Measurements from ENCODE around the gene SCYL2. TPM values are rescaled to one million over a fixed set of nuclear protein-coding genes. Genes with fewer than 3 reads are reported as not detected.
"Not testable (repeated sequence)": the region's sequence is repeated elsewhere in the genome, so short reads cannot be mapped to it uniquely, and the experiment has no call there.

The SCYL2 gene
- polyA plus RNA-seq, 1 donor (not counting 4 experiments of a cell fraction or from before 2014, with no cell fraction given): 31.5 TPM

DNA sequence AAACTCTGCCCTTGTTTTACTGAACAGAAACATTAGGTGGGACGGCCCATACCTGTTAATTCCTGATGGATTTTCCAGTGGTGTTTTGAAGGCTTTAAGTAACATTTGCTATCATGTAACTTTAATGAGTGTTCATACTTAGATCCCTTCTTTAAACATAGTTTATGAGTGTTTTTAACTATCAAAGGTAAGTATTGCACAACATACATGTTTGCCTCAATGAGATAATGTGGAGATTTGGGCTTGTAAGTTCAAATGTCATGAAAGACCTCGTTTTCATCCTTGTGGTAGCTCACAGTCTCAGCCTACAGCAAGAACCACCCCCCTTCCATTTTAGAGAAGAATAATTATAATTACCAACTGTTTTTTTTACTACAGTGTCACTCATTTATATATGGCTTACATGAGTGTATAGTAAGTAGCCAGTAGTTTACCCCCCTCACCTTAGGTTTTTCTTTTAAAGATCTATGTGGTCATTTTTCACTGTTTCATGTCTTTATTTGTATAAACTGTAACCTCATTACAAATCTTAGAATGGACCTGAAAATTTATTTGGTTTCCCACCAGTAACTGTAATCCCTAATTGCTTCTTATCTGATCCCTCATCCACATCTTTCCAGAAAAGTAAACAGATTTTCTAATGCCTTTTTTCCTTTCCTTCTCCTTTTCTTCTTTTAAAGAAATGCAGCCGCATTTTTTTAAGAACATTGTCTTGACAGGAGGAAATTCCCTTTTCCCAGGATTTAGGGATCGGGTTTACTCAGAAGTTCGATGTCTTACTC, 47.5 kb upstream of the SCYL2 start:
- Histone ChIP-seq H3K9me3 (ENCODE audit: control insufficient read depth, low read depth, low read length) (no peaks in the 10 kb centered on the region), H3K9me1 (ENCODE audit: control insufficient read depth, extremely low read depth, insufficient read depth, low read length) (no peaks in the 10 kb centered on the region), H3K4me3 (ENCODE audit: control insufficient read depth in 2 of 3, extremely low read depth in 1 of 3, insufficient read depth in 2 of 3, low read depth in 1 of 3, low read length in 3 of 3) (no peak overlapping the region), H3K9ac (ENCODE audit: control insufficient read depth, extremely low read depth, insufficient read depth, low read length) (no peak overlapping the region), H2AFZ (ENCODE audit: control insufficient read depth, low read length) (no peak overlapping the region), H4K20me1 (ENCODE audit: control insufficient read depth, extremely low read depth, insufficient read depth, low read length) (no peaks in the 10 kb centered on the region), H3K79me2 (ENCODE audit: control insufficient read depth, insufficient read depth, low read length) (no peaks in the 10 kb centered on the region), H3K27me3 (ENCODE audit: control insufficient read depth, extremely low read depth, insufficient read depth, low read length) (no peaks in the 10 kb centered on the region), H3K27ac (ENCODE audit: control insufficient read depth, insufficient read depth, low read length) (no peak overlapping the region), H3K36me3 (ENCODE audit: control insufficient read depth in 2 of 2, extremely low read depth in 1 of 2, insufficient read depth in 2 of 2, low read length in 2 of 2) (peaks cover 5% of the 10 kb centered on the region in 2 experiments), H3K4me1 (ENCODE audit: control insufficient read depth, extremely low read depth, insufficient read depth, low read length) (no peaks in the 10 kb centered on the region), H3K4me2 (ENCODE audit: control insufficient read depth, extremely low read depth, insufficient read depth, low read depth, low read length) (no peak overlapping the region)
- dilution Hi-C loops (cut with MboI; ENCODE audit: extremely low pct_ligation_motif_present, low sequenced_read_pairs): no loop called here
- no peak for FAIRE-seq
- no peak for DNase-seq (ENCODE audit: low read depth, low spot score)
- no peak for TF ChIP-seq EZH2 (IDR thresholded peaks at IDR 0.05; ENCODE audit: low read length)
- TF ChIP-seq, protein P1, sequence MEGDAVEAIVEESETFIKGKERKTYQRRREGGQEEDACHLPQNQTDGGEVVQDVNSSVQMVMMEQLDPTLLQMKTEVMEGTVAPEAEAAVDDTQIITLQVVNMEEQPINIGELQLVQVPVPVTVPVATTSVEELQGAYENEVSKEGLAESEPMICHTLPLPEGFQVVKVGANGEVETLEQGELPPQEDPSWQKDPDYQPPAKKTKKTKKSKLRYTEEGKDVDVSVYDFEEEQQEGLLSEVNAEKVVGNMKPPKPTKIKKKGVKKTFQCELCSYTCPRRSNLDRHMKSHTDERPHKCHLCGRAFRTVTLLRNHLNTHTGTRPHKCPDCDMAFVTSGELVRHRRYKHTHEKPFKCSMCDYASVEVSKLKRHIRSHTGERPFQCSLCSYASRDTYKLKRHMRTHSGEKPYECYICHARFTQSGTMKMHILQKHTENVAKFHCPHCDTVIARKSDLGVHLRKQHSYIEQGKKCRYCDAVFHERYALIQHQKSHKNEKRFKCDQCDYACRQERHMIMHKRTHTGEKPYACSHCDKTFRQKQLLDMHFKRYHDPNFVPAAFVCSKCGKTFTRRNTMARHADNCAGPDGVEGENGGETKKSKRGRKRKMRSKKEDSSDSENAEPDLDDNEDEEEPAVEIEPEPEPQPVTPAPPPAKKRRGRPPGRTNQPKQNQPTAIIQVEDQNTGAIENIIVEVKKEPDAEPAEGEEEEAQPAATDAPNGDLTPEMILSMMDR (optimal IDR thresholded peaks at IDR 0.05 in 1 of 3, IDR thresholded peaks at IDR 0.05 in 1 of 3, conservative IDR thresholded peaks at IDR 0.05 in 1 of 3; ENCODE audit: extremely low read depth in 1 of 3, insufficient read depth in 2 of 3, low read length in 3 of 3): no peak

DNA sequence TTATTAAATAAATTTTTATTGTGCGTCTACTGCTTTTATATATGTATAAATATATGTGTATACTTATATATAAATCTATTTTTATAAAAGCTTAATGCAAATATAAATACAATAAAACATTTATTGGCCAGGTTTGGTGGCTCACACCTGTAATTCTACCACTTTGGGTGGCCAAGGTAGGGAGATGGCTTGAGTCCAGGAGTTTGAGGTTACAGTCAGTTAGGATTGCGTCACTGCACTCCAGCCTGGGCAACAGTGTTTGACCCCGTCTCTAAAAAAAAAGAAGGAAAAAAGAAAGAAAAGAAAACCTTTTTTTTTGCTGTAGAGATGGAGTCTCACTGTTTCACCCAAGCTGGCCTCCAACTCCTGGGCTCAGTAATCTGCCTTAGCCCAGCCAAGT, 45.5 kb upstream of the SCYL2 start:
- dilution Hi-C loops (cut with MboI; ENCODE audit: extremely low pct_ligation_motif_present, low sequenced_read_pairs): no loop called here
- Histone ChIP-seq H3K9ac (ENCODE audit: control insufficient read depth, extremely low read depth, insufficient read depth, low read length) (no peak overlapping the region), H3K4me2 (ENCODE audit: control insufficient read depth, extremely low read depth, insufficient read depth, low read depth, low read length) (no peak overlapping the region), H3K36me3 (ENCODE audit: control insufficient read depth in 2 of 2, extremely low read depth in 1 of 2, insufficient read depth in 2 of 2, low read length in 2 of 2) (peaks cover 3 to 5% of the 10 kb centered on the region in 2 experiments), H3K4me1 (ENCODE audit: control insufficient read depth, extremely low read depth, insufficient read depth, low read length) (peaks cover 7% of the 10 kb centered on the region), H3K27me3 (ENCODE audit: control insufficient read depth, extremely low read depth, insufficient read depth, low read length) (no peaks in the 10 kb centered on the region), H3K27ac (ENCODE audit: control insufficient read depth, insufficient read depth, low read length) (no peak overlapping the region), H4K20me1 (ENCODE audit: control insufficient read depth, extremely low read depth, insufficient read depth, low read length) (no peaks in the 10 kb centered on the region), H2AFZ (ENCODE audit: control insufficient read depth, low read length) (no peak overlapping the region), H3K9me1 (ENCODE audit: control insufficient read depth, extremely low read depth, insufficient read depth, low read length) (no peaks in the 10 kb centered on the region), H3K79me2 (ENCODE audit: control insufficient read depth, insufficient read depth, low read length) (no peaks in the 10 kb centered on the region), H3K9me3 (ENCODE audit: control insufficient read depth, low read depth, low read length) (no peaks in the 10 kb centered on the region), H3K4me3 (ENCODE audit: control insufficient read depth in 2 of 3, extremely low read depth in 1 of 3, insufficient read depth in 2 of 3, low read depth in 1 of 3, low read length in 3 of 3) (no peak overlapping the region)
- DNase-seq (ENCODE audit: low read depth, low spot score): no peak
- TF ChIP-seq, protein P1 (optimal IDR thresholded peaks at IDR 0.05 in 1 of 3, IDR thresholded peaks at IDR 0.05 in 1 of 3, conservative IDR thresholded peaks at IDR 0.05 in 1 of 3; ENCODE audit: extremely low read depth in 1 of 3, insufficient read depth in 2 of 3, low read length in 3 of 3): no peak
- no peak for TF ChIP-seq EZH2 (IDR thresholded peaks at IDR 0.05; ENCODE audit: low read length)
- FAIRE-seq: no peak

DNA sequence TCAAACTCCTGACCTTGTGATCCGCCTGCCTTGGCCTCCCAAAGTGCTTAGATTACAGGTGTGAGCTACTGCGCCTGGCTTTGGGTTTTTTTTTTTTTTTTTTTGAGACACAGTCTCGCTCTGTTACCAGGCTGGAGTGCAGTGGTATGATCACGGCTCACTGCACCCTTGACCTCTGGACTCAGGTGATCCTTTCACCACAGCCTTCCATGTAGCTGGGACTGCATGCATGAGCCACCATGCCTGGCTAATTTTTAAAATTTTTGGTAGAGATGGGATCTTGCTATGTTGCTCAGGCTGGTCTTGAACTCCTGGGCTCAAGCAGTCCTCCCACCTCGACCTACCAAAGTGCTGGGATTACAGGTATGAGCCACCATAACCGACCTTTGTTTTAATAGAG, 44.8 kb upstream of the SCYL2 start:
- H4K20me1 ChIP-seq (ENCODE audit: control insufficient read depth, extremely low read depth, insufficient read depth, low read length); FAIRE-seq; H3K9ac ChIP-seq (ENCODE audit: control insufficient read depth, extremely low read depth, insufficient read depth, low read length); H3K4me2 ChIP-seq (ENCODE audit: control insufficient read depth, extremely low read depth, insufficient read depth, low read depth, low read length); H3K36me3 ChIP-seq (ENCODE audit: control insufficient read depth in 2 of 2, extremely low read depth in 1 of 2, insufficient read depth in 2 of 2, low read length in 2 of 2); H3K27ac ChIP-seq (ENCODE audit: control insufficient read depth, insufficient read depth, low read length); H3K79me2 ChIP-seq (ENCODE audit: control insufficient read depth, insufficient read depth, low read length); H3K9me1 ChIP-seq (ENCODE audit: control insufficient read depth, extremely low read depth, insufficient read depth, low read length); H3K4me3 ChIP-seq (ENCODE audit: control insufficient read depth in 2 of 3, extremely low read depth in 1 of 3, insufficient read depth in 2 of 3, low read depth in 1 of 3, low read length in 3 of 3); dilution Hi-C loops (cut with MboI; ENCODE audit: extremely low pct_ligation_motif_present, low sequenced_read_pairs); H3K9me3 ChIP-seq (ENCODE audit: control insufficient read depth, low read depth, low read length); H2AFZ ChIP-seq (ENCODE audit: control insufficient read depth, low read length); H3K4me1 ChIP-seq (ENCODE audit: control insufficient read depth, extremely low read depth, insufficient read depth, low read length); DNase-seq (ENCODE audit: low read depth, low spot score); H3K27me3 ChIP-seq (ENCODE audit: control insufficient read depth, extremely low read depth, insufficient read depth, low read length): not testable (repeated sequence)
